Stimulated activated naive CD8-positive, alpha-beta T cell treated with anti-CD3 and anti-CD28 coated beads, Interleukin-15, Interleukin-2, amounts not matched to agents 100 ng/mL and 50 ng/mL, for 24 hours (primary cell): ENCODE data around the gene SPTBN1.

Experiments used
- H3K27ac Mint-ChIP-seq: one replicate; pipeline ENCODE4 v1.8.0; 2021; ENCODE audit warnings: mild to moderate bottlenecking, mixed read lengths
- H3K27me3 Mint-ChIP-seq: one replicate; pipeline ENCODE4 v1.8.0; 2021; ENCODE audit warnings: mixed read lengths
- H3K36me3 Mint-ChIP-seq: one replicate; pipeline ENCODE4 v1.8.0; 2021; ENCODE audit warnings: low read depth, mixed read lengths
- H3K4me1 Mint-ChIP-seq: one replicate; pipeline ENCODE4 v1.8.0; 2021; ENCODE audit warnings: low read depth, mixed read lengths
- H3K4me3 Mint-ChIP-seq: one replicate; pipeline ENCODE4 v1.8.0; 2021; ENCODE audit warnings: mild to moderate bottlenecking, mixed read lengths
- H3K9me3 Mint-ChIP-seq: one replicate; pipeline ENCODE4 v1.8.0; 2021; ENCODE audit warnings: mixed read lengths

The SPTBN1 gene

DNA sequence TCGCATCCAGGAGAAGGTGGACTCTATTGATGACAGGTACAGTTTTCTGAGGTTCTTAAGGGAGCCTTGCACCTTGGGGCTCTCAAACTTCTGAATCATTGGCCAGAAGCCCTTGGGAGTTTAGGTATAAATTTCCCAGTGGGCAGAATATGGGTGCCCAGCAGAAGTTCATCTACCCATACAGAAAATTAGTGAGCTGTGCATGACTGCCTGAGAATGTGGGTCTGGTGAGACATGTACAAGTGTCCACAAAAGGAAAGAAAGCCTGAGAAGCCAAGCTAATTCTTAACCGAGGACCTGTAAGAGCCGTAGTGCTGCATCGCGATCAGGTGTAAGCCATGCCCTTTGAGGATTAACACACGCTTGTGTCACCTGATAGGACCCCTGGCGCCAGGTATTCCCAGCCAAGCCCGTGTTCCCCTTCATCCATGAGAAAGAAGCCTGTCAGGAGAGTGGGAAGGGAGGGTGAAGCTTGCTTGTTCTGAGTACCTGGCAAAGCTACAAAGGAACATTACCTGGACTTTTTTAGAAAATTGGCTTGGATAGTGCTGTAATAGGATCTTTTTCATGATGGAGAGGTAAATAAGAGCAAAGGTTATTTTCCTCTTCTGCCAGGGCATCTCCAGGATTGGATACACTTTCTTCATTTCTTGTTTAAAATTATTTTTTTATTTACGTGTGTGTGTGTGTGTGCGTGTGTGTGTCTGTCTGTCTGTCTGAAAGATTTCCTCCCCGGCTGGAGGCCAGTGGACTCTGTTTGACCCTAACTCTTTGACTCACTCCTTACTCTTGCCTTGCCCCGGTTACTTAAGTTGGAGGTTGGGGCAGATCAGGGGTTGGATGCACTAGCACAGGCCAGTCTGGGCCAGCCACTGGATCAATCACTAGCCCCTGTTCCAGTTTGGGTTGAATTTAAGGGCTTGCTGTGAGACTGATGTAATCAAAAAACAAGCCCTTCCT is 176.9 kb downstream of the SPTBN1 start:
- Mint-ChIP-seq H3K27ac (peak overlapping the region; percentile 66), H3K9me3 (no peaks in the 10 kb centered on the region), H3K36me3 (peaks cover 64% of the 10 kb centered on the region), H3K4me1 (peaks cover 40% of the 10 kb centered on the region), H3K27me3 (no peaks in the 10 kb centered on the region), H3K4me3 (no peak overlapping the region)

GRCh38 chr2:54634021-54634420 is 177.9 kb downstream of the SPTBN1 start:
- H3K9me3 Mint-ChIP-seq: no peaks in the 10 kb centered on the region
- H3K27me3 Mint-ChIP-seq: no peaks in the 10 kb centered on the region
- peaks cover 35% of the 10 kb centered on the region for H3K4me1 Mint-ChIP-seq
- H3K27ac Mint-ChIP-seq: peak overlapping the region; percentile 26
- H3K4me3 Mint-ChIP-seq: no peak overlapping the region
- H3K36me3 Mint-ChIP-seq: peaks cover 63% of the 10 kb centered on the region

DNA sequence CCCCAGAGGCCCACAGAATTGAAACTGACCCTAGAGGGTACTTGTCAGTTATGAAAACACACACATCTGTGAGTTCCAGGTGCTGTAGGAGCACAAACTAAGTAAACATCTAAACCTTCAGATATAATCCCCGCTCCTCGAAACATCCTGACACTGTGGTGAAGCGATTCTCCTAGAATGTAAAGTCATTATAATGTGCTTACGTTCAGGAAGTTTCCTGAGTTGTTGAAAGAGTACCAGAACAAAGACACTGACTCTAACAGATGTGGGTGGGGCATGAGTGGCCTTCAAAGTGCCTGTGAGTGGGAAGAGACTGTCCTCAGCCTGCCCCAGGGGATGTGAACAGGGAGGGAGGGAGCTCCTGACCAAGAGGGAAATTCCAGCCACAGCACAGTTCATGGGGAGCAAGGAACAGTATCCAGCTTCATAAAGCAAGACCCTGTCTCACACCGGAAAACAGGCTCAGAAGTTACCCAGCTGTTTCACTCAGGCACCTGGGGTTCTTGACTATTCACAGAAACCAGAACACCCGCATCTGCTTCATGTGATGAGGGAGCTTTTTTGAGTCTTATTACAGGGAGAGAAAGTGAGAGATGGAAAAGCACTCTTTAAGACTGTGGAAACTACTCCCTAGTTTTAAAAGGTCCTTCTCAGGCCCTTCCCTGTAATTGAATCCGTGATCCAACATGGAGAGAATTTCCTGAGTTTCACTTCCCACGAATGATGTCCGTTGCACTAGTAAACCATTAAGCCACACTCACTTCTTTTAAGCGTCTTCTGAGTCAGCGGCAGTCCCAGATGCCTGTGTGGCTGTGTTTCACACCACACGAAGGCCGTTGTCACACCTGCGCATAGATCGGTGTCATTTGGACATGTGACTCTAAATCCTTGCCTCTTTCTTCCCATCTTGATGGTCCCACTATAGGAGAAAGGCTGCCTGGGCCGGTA is 178.7 kb downstream of the SPTBN1 start:
- Mint-ChIP-seq H3K36me3 (peaks cover 64% of the 10 kb centered on the region), H3K4me3 (no peak overlapping the region), H3K27ac (peak overlapping the region; percentile 50), H3K9me3 (no peaks in the 10 kb centered on the region), H3K27me3 (no peaks in the 10 kb centered on the region), H3K4me1 (peaks cover 30% of the 10 kb centered on the region)

- Mint-ChIP-seq H3K36me3 (peaks cover 56% of the 10 kb centered on the region), H3K4me3 (no peak overlapping the region), H3K4me1 (peaks cover 24% of the 10 kb centered on the region), H3K27me3 (no peaks in the 10 kb centered on the region), H3K27ac (no peak overlapping the region), H3K9me3 (no peaks in the 10 kb centered on the region)
Observed at GRCh38 chr2:54635554-54636152, 179.5 kb downstream of the SPTBN1 start.

DNA sequence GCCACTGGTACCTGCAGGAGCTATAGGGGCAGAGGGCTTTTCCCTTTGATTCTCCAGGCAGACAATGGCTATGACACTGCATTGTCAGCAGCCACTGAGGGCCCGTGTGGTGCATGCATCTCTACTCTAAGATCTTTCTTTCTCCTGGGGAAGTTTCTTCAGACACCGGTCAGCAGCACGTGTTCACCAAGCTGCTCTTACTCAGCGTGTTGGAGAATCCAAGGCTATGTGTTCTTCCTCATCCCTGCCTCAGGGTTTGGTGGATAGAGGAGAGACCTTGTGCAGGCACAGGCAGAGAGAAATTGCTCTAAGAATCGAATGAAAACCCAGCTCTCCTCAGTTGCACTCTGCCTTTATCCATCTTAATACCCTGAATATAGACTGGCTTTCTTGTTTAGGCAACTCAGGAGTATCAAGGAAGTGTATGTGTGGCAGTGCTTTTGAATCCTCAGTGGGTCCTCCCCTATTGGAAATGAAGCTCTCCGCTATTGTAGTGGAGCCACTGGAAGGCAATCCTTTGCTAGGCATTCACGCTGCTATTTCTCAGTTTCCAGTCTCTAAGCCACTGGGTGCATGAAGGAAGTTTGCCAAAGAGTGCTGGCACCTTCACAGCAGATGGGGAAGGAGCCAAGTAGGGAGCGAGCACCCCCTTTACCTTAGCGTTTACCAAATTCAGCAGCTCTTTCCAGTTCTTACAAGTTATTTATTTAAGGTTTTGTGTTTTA is 180.4 kb downstream of the SPTBN1 start:
- Mint-ChIP-seq H3K4me1 (peaks cover 24% of the 10 kb centered on the region), H3K9me3 (no peaks in the 10 kb centered on the region), H3K4me3 (no peak overlapping the region), H3K36me3 (peaks cover 47% of the 10 kb centered on the region), H3K27ac (no peak overlapping the region), H3K27me3 (no peaks in the 10 kb centered on the region)

DNA sequence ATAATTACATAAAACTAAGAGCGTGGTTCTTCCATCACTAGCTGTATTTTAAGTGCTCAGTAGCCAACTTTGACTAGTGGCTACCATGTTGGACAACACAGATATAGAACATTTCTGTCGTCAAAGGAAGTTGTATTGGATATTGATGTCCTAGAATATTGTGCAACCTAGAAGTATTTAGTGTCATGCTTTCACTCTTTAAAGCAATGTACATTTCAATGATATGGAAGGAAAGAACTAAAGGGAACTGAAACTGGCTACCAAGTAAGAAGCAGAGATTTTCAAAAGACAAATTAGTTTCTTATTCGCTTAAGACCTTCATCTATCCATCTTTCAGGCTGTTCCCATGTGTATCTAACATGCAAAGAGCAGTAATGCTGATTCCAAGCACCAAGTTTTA is 182.0 kb downstream of the SPTBN1 start:
- H3K36me3 Mint-ChIP-seq: peaks cover 49% of the 10 kb centered on the region
- no peaks in the 10 kb centered on the region for H3K9me3 Mint-ChIP-seq
- H3K4me1 Mint-ChIP-seq: peaks cover 24% of the 10 kb centered on the region
- H3K27ac Mint-ChIP-seq: no peak overlapping the region
- no peak overlapping the region for H3K4me3 Mint-ChIP-seq
- H3K27me3 Mint-ChIP-seq: no peaks in the 10 kb centered on the region

DNA sequence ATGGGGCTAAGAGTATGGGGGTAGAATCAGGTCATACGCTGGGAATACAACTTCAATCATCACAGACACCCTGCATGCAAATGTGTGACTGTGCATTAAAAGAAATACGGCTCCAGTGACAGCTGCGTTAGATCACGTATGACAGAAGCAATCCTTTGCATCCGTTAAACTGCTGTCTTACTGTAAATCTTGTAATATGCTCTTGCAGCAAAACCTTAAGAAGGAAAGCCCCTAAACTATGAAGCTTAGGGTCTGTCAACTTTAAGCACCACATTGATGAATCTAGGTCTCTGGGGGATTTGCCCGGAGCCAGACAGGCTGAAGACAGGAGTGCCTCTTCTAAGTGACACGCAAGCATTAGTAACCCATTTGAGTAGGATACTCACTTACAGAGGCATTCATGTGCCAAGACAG is 182.7 kb downstream of the SPTBN1 start:
- peaks cover 52% of the 10 kb centered on the region for H3K36me3 Mint-ChIP-seq
- H3K27me3 Mint-ChIP-seq: no peaks in the 10 kb centered on the region

GRCh38 chr2:54639609-54640008 is 183.5 kb downstream of the SPTBN1 start:
- Mint-ChIP-seq H3K27me3 (no peaks in the 10 kb centered on the region), H3K27ac (no peak overlapping the region), H3K4me1 (peaks cover 10% of the 10 kb centered on the region), H3K9me3 (no peaks in the 10 kb centered on the region), H3K4me3 (no peak overlapping the region), H3K36me3 (peaks cover 54% of the 10 kb centered on the region)

More for the DNA sequence above, 182.7 kb downstream of the SPTBN1 start:
- no peak overlapping the region for H3K4me3 Mint-ChIP-seq
- no peak overlapping the region for H3K27ac Mint-ChIP-seq
- H3K9me3 Mint-ChIP-seq: no peaks in the 10 kb centered on the region
- peaks cover 18% of the 10 kb centered on the region for H3K4me1 Mint-ChIP-seq

DNA sequence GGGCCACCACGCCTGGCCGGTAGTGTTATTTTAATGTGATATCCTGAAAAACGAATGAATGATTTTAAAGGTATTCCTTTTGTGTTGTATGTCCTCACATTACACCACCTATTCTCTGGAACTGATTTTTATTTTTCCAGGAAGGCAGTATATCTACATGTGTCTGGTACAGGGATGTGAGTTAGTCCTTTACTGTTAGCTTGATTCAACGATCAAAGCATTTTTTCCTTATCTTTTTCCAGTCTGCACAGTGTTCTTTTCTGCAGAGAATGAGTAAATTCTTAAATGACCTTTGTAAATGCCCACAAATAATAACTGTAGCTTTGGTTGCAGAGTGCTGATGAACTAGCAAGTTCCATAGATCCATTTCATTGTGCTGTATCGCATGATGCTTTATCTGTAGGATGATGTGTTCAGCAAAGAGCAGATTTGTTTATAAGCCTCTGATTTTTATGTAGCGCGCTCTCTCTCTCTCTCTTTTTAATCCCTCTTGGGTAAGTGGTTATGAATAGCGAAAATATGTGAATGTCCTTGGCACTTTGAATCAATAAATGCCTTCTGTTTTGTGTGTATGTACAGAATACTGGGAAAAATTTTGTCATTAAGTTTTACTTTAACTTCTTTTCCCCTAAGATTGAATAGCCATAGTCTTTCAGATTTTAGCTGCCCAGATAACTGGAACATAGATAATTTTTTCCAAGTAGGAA is 184.9 kb downstream of the SPTBN1 start:
- H3K4me1 Mint-ChIP-seq: no peaks in the 10 kb centered on the region
- H3K4me3 Mint-ChIP-seq: no peak overlapping the region
- H3K27ac Mint-ChIP-seq: no peak overlapping the region
- no peaks in the 10 kb centered on the region for H3K9me3 Mint-ChIP-seq
- peaks cover 57% of the 10 kb centered on the region for H3K36me3 Mint-ChIP-seq
- H3K27me3 Mint-ChIP-seq: no peaks in the 10 kb centered on the region

DNA sequence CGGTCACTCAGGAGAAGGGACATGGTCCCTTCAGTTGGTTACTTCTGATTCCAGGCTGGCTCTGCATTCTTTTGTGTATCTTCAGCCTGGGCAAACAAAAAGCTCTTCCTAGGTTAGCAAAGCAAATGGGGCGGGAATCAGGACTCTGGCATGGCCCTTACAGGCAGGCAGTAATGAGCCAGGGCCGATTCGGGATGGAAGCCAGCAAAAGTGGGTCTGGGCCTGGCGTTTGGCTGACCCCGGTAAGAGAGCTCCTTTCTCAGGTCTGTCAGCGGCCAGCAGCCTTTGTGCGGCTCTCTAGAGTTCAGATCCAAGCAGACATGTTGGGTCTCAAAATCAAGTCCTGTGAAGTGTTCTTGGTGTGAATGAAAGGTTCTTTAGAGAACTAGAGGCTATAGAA is 185.9 kb downstream of the SPTBN1 start:
- Mint-ChIP-seq H3K9me3 (no peaks in the 10 kb centered on the region), H3K36me3 (peaks cover 67% of the 10 kb centered on the region), H3K4me3 (no peak overlapping the region), H3K27me3 (no peaks in the 10 kb centered on the region), H3K4me1 (no peaks in the 10 kb centered on the region), H3K27ac (peak overlapping the region; percentile 36)

- Mint-ChIP-seq H3K36me3 (peaks cover 67% of the 10 kb centered on the region), H3K4me1 (no peaks in the 10 kb centered on the region), H3K27me3 (no peaks in the 10 kb centered on the region), H3K9me3 (no peaks in the 10 kb centered on the region), H3K4me3 (no peak overlapping the region), H3K27ac (no peak overlapping the region)
Observed at GRCh38 chr2:54642677-54643430, 186.7 kb downstream of the SPTBN1 start.

GRCh38 chr2:54644236-54644635 is 188.1 kb downstream of the SPTBN1 start:
- no peaks in the 10 kb centered on the region for H3K27me3 Mint-ChIP-seq
- no peak overlapping the region for H3K27ac Mint-ChIP-seq
- H3K4me1 Mint-ChIP-seq: no peaks in the 10 kb centered on the region
- peaks cover 69% of the 10 kb centered on the region for H3K36me3 Mint-ChIP-seq
- no peak overlapping the region for H3K4me3 Mint-ChIP-seq
- H3K9me3 Mint-ChIP-seq: no peaks in the 10 kb centered on the region

GRCh38 chr2:54646170-54646927 is 190.2 kb downstream of the SPTBN1 start:
- H3K4me3 Mint-ChIP-seq: no peak overlapping the region
- no peaks in the 10 kb centered on the region for H3K27me3 Mint-ChIP-seq
- peaks cover 85% of the 10 kb centered on the region for H3K36me3 Mint-ChIP-seq
- H3K9me3 Mint-ChIP-seq: no peaks in the 10 kb centered on the region
- no peaks in the 10 kb centered on the region for H3K4me1 Mint-ChIP-seq
- peak overlapping the region; percentile 21 for H3K27ac Mint-ChIP-seq
